22Rv1 (cell line): ENCODE data around the gene UBE3B.

Source experiments
- CTCF ChIP-seq: fragments of 450-650 bp; IDR thresholded peaks from 2 replicates; pipeline ENCODE4 v1.5.1; 2017; ENCODE audit warnings: mild to moderate bottlenecking
- ZFX ChIP-seq: fragments of 450-650 bp; IDR thresholded peaks from 2 replicates; pipeline ENCODE4 v1.6.1; 2017; ENCODE audit warnings: antibody characterized with exemption, borderline replicate concordance

GRCh38 chr12:109440851-109441490 is 36.5 kb upstream of the UBE3B start:
- no peak for TF ChIP-seq CTCF
- no peak for TF ChIP-seq ZFX
